ENCODE results near the gene TUBGCP4. TPM values are rescaled to one million over a fixed set of nuclear protein-coding genes. Genes with fewer than 3 reads are reported as not detected.

TUBGCP4 gene
- polyA plus RNA-seq, 1 experiment = 14.0 TPM

GRCh38 chr15:43423793-43424192, 52.9 kb downstream of the TUBGCP4 start:
- ChIA-PET POLR2A (interaction anchor here (0.5 to 0.6 kb wide), 2 partner anchors 18 to 47 kb away, joined by 3 to 4 read pairs; no protein-coding TSS in a partner anchor), CTCF (no interaction called here)
- H3K4me3 ChIP-seq (ENCODE audit: low read depth, low read length) = no peak overlapping the region
- H3K27me3 ChIP-seq (ENCODE audit: control insufficient read depth, insufficient read depth, low read length) = no peaks in the 10 kb centered on the region
- no peaks in the 10 kb centered on the region for H3K9me3 ChIP-seq (ENCODE audit: control insufficient read depth, insufficient read depth, low read length)
- no peak for DNase-seq (ENCODE audit: low read depth, low spot score)
- H3K27ac ChIP-seq (ENCODE audit: low read depth, low read length) = no peak overlapping the region
- TF ChIP-seq CTCF (IDR thresholded peaks at IDR 0.05; ENCODE audit: low read depth, low read length) = no peak

- Histone ChIP-seq H3K27me3 (ENCODE audit: control insufficient read depth, insufficient read depth, low read length) (no peaks in the 10 kb centered on the region), H3K9me3 (ENCODE audit: control insufficient read depth, insufficient read depth, low read length) (no peaks in the 10 kb centered on the region), H3K27ac (ENCODE audit: low read depth, low read length) (no peak overlapping the region), H3K4me3 (ENCODE audit: low read depth, low read length) (no peak overlapping the region)
- POLR2A ChIA-PET = no interaction called here
- DNase-seq (ENCODE audit: low read depth, low spot score) = no peak
- CTCF ChIA-PET = no interaction called here
- TF ChIP-seq CTCF (IDR thresholded peaks at IDR 0.05; ENCODE audit: low read depth, low read length) = no peak
Observed at GRCh38 chr15:43429687-43430086, 58.8 kb downstream of the TUBGCP4 start.

GRCh38 chr15:43433165-43433564, 62.3 kb downstream of the TUBGCP4 start:
- Histone ChIP-seq H3K27me3 (ENCODE audit: control insufficient read depth, insufficient read depth, low read length) (no peaks in the 10 kb centered on the region), H3K4me3 (ENCODE audit: low read depth, low read length) (no peak overlapping the region), H3K9me3 (ENCODE audit: control insufficient read depth, insufficient read depth, low read length) (no peaks in the 10 kb centered on the region), H3K27ac (ENCODE audit: low read depth, low read length) (no peak overlapping the region)
- ChIA-PET CTCF (interaction anchor here (0.5 to 1.3 kb wide), 2 partner anchors 15 to 57 kb away, joined by 4 to 5 read pairs; no protein-coding TSS in a partner anchor), POLR2A (no interaction called here)
- no peak for TF ChIP-seq CTCF (IDR thresholded peaks at IDR 0.05; ENCODE audit: low read depth, low read length)
- no peak for DNase-seq (ENCODE audit: low read depth, low spot score)

- POLR2A ChIA-PET = no interaction called here
Observed at GRCh38 chr15:43433661-43434303, 62.9 kb downstream of the TUBGCP4 start.

More at GRCh38 chr15:43433661-43434303, 62.9 kb downstream of the TUBGCP4 start:
- TF ChIP-seq CTCF (IDR thresholded peaks at IDR 0.05; ENCODE audit: low read depth, low read length) = no peak
- no peaks in the 10 kb centered on the region for H3K27me3 ChIP-seq (ENCODE audit: control insufficient read depth, insufficient read depth, low read length)
- DNase-seq (ENCODE audit: low read depth, low spot score) = no peak
- no peak overlapping the region for H3K4me3 ChIP-seq (ENCODE audit: low read depth, low read length)
- CTCF ChIA-PET = interaction anchor here (1.3 kb wide), 1 partner anchor 58 kb away, joined by 5 read pairs; no protein-coding TSS in a partner anchor
- H3K27ac ChIP-seq (ENCODE audit: low read depth, low read length) = no peak overlapping the region
- no peaks in the 10 kb centered on the region for H3K9me3 ChIP-seq (ENCODE audit: control insufficient read depth, insufficient read depth, low read length)
